Measurements from ENCODE around the gene CAMK1G.
A peak's percentile ranks its signal among the peaks of the same experiment; 100 is the strongest.

- TF ChIP-seq CTCF (conservative IDR thresholded peaks at IDR 0.05; ENCODE audit: low read depth in 2 of 2), result no peak
- no peak for TF ChIP-seq EZH2 (IDR thresholded peaks at IDR 0.05; ENCODE audit: low read depth, unreplicated experiment)
- no peak for TF ChIP-seq POLR2AphosphoS5 (IDR thresholded peaks at IDR 0.05; ENCODE audit: low read depth)
- TF ChIP-seq EZH2phosphoT487 (IDR thresholded peaks at IDR 0.05; ENCODE audit: unreplicated experiment), result no peak
- TF ChIP-seq JUNB (IDR thresholded peaks at IDR 0.05; ENCODE audit: unreplicated experiment), result no peak
- no peak for TF ChIP-seq CREB1 (CRISPR knock-in tag; IDR thresholded peaks at IDR 0.05; ENCODE audit: low read depth)
- TF ChIP-seq ZNF462 (CRISPR knock-in tag; IDR thresholded peaks at IDR 0.05), result peak; percentile 58
- TF ChIP-seq REST (IDR thresholded peaks at IDR 0.05; ENCODE audit: unreplicated experiment), result no peak
- no peak for TF ChIP-seq STAT1 (IDR thresholded peaks at IDR 0.05; ENCODE audit: unreplicated experiment)
- no peak for TF ChIP-seq ETS1 (IDR thresholded peaks at IDR 0.05)
- no peak for TF ChIP-seq NANOG (IDR thresholded peaks at IDR 0.05; ENCODE audit: borderline replicate concordance)
- no peak for TF ChIP-seq ZNF114 (CRISPR knock-in tag; IDR thresholded peaks at IDR 0.05)
- no peak for TF ChIP-seq ZNF331 (CRISPR knock-in tag; IDR thresholded peaks at IDR 0.05; ENCODE audit: low read depth)
These were observed 30.9 kb upstream of the CAMK1G start for GRCh38 chr1:209552406-209553264.
